Adrenal gland (tissue), 19 donors: ENCODE measurements around the gene COL15A1. TPM values are rescaled to one million over a fixed set of nuclear protein-coding genes. Genes with fewer than 3 reads are reported as not detected.

Source experiments
- DNase-seq, 7 donors: peaks; one replicate each; pipeline ENCODE4 v3.0.0-alpha.2; 2019 to 2020
- H3K27ac ChIP-seq, 5 donors: fragments of 200-600 bp; sonication (generic) in 4 of 5; 1 replicate in 3 of 5; 2 replicates in 2 of 5; pipeline versions ENCODE4 v1.5.1 to v1.8.0; 2016 to 2020; ENCODE audit warnings: mild to moderate bottlenecking in 1 of 5
- H3K27me3 ChIP-seq: fragments of 200-600 bp; 2 replicates; pipeline ENCODE4 v1.8.0; 2021
- H3K36me3 ChIP-seq, 2 donors: fragments of 200-600 bp; replicated peaks in 1 of 2; 1 replicate in 1 of 2; 2 replicates in 1 of 2; pipeline versions ENCODE4 v1.5.1 to v1.8.0; 2018 to 2022
- H3K4me1 ChIP-seq, 2 donors: fragments of 200-600 bp; replicated peaks in 1 of 2; 1 replicate in 1 of 2; 2 replicates in 1 of 2; pipeline versions ENCODE4 v1.5.1 to v1.8.0; 2018 to 2021
- H3K4me3 ChIP-seq, 4 donors: fragments of 200-600 bp; sonication (generic) in 3 of 4; one replicate each; pipeline ENCODE4 v1.5.1; 2016 to 2018
- H3K9me3 ChIP-seq, 3 donors: fragments of 200-600 bp; sonication (generic) in 1 of 3; replicated peaks in 1 of 3; 1 replicate in 2 of 3; 2 replicates in 1 of 3; pipeline versions ENCODE4 v1.5.1 to v1.8.0; 2016 to 2021
- CTCF ChIP-seq, 6 experiments: fragments of 450-650 bp in 4 of 6; fragments of 200-600 bp in 2 of 6; sonication (generic) in 1 of 6; IDR thresholded peaks; 1 replicate in 5 of 6; 2 replicates in 1 of 6; pipeline versions ENCODE4 v1.5.1 to v1.8.0; 2016 to 2021; ENCODE audit warnings: antibody characterized with exemption in 6 of 6, mild to moderate bottlenecking in 2 of 6, moderate library complexity in 1 of 6
- POLR2A ChIP-seq, 2 donors: fragments of 450-650 bp; IDR thresholded peaks; one replicate each; pipeline ENCODE4 v1.6.1; 2017; ENCODE audit warnings: antibody characterized with exemption in 2 of 2, mild to moderate bottlenecking in 2 of 2, moderate library complexity in 1 of 2
- WGBS, 4 donors: extraction: QIAGEN DNeasy Blood & Tissue Kit in 2 of 4; methylation state at CpG; one replicate each; pipeline versions ENCODE4 v1.1.5 to v1.1.7; 2013 to 2017; 5-methylcytosine and 5-hydroxymethylcytosine counted together
- intact Hi-C, 2 donors: fragments of 100-400 bp; cut with DNase I; formaldehyde crosslinking; loops; one replicate each; pipeline versions ENCODE4 v1.14.1 to v1.15.0; 2022 to 2023
- long read RNA-seq, 10 donors: library from polyadenylated mRNA in 3 of 10; unstranded in 2 of 10; stranded (forward) in 1 of 10; transcript quantifications; one replicate each; pipeline ENCODE4 v2.0.0 and lab custom pipeline, GENCODE V29; 2021 to 2026
- polyA plus RNA-seq, 3 donors: library from polyadenylated mRNA; stranded (reverse); fragments of 200-250 nt in 2 of 3; fragments of 350-450 nt in 1 of 3; fragmentation: Illumina TruSeq in 1 of 3; extraction: RNeasy Lipid Tissue Mini Kit (QIAGEN cat#74804) in 1 of 3; gene quantifications; one replicate each; pipeline ENCODE4 v1.2.3, GENCODE V29; 2013 to 2014
- total RNA-seq, 9 donors: library from RNA; depleted of rRNA in 4 of 9; stranded (reverse); fragments of >200 nt in 4 of 9; fragments of 120-200 nt in 1 of 9; fragmentation: NEBNext Ultra II Directional in 1 of 9; extraction: Animal tissue kit (Norgen Biotek cat#: 25700) in 1 of 9; gene quantifications; one replicate each; pipeline versions ENCODE4 v1.1.0 to v1.2.4, GENCODE V29; 2013 to 2023
- donor health status: healthy with polysubstance abuse.
- donor health status: Bipolar disorder and iron deficiency.
- donor health status: DM: yes; HTN: yes; CAD: no.
- donor health status: DM: no; HTN: no; CAD: no.
- donor health status: DM: no; HTN: no; CAD: no.
- donor health status: DM: yes; HTN: yes; CAD: no.

The COL15A1 gene
- total RNA-seq, result 100 to 1,000 TPM in 5 of 9 donors, 10 to 100 TPM in 4; 66.2 to 320 (median 104) TPM
- 100 to 1,000 TPM in 1 of 3 donors, 10 to 100 TPM in 2; 34.8 to 111 (median 61.2) TPM for polyA plus RNA-seq
- long read RNA-seq, donor 1, partial matches to known transcripts, result 13 of 17 reads
- long read RNA-seq, donor 1, other reads (novel, unspliced or antisense), result 0 of 17 reads
- long read RNA-seq, donor 2, full-length matches to known transcripts, result 12 of 39 reads
- long read RNA-seq, donor 2, partial matches to known transcripts, result 27 of 39 reads
- long read RNA-seq, donor 2, other reads (novel, unspliced or antisense), result 0 of 39 reads
- long read RNA-seq, donor 3, partial matches to known transcripts, result 21 of 22 reads
- long read RNA-seq, donor 3, other reads (novel, unspliced or antisense), result 0 of 22 reads
- long read RNA-seq, donor 4, full-length matches to known transcripts, result 3 of 12 reads
- long read RNA-seq, donor 4, partial matches to known transcripts, result 6 of 12 reads
- long read RNA-seq, donor 4, other reads (novel, unspliced or antisense), result 3 of 12 reads
- long read RNA-seq, donor 5, full-length matches to known transcripts, result 270 of 586 reads
- long read RNA-seq, donor 5, partial matches to known transcripts, result 247 of 586 reads
- long read RNA-seq, donor 5, other reads (novel, unspliced or antisense), result 69 of 586 reads
- long read RNA-seq, donor 6, full-length matches to known transcripts, result 1 of 19 reads
- long read RNA-seq, donor 6, partial matches to known transcripts, result 3 of 19 reads
- long read RNA-seq, donor 6, other reads (novel, unspliced or antisense), result 15 of 19 reads
- long read RNA-seq, donor 7, transcript COL15A1-203 (3 exons, 1,412 nt), result major isoform, 8 of 37 reads
- long read RNA-seq, donor 7, partial matches to known transcripts, result 29 of 37 reads
- long read RNA-seq, donor 7, other reads (novel, unspliced or antisense), result 0 of 37 reads
- long read RNA-seq, donor 8, full-length matches to known transcripts, result 26 of 147 reads
- long read RNA-seq, donor 8, partial matches to known transcripts, result 121 of 147 reads
- long read RNA-seq, donor 8, other reads (novel, unspliced or antisense), result 0 of 147 reads
- long read RNA-seq, donor 9, full-length matches to known transcripts, result 6 of 18 reads
- long read RNA-seq, donor 9, partial matches to known transcripts, result 12 of 18 reads
- long read RNA-seq, donor 9, other reads (novel, unspliced or antisense), result 0 of 18 reads
- long read RNA-seq, donor 10, full-length matches to known transcripts, result 2 of 130 reads
- long read RNA-seq, donor 10, partial matches to known transcripts, result 128 of 130 reads
- long read RNA-seq, donor 10, other reads (novel, unspliced or antisense), result 0 of 130 reads

- intact Hi-C loops, result loop anchor here in 1 of 2 donors (10.0 kb wide), 1 partner anchor 79 kb away; no protein-coding TSS in a partner anchor
- H3K36me3 ChIP-seq, result no peaks in the 10 kb centered on the region
- 0 to 2% (median 1%) methylated on average over 5 to 58 of the region's 58 CpGs for WGBS, 4 donors
- no peaks in the 10 kb centered on the region for H3K9me3 ChIP-seq
- H3K4me1 ChIP-seq, result peaks cover 0 to 12% of the 10 kb centered on the region in 2 donors
- H3K27me3 ChIP-seq, result no peaks in the 10 kb centered on the region
- DNase-seq, result peak; percentile 38 to 57 (median 47)
- TF ChIP-seq CTCF (IDR thresholded peaks at IDR 0.05) (peak in 1 of 6 experiments; percentile 7), POLR2A (IDR thresholded peaks at IDR 0.05) (peak in 1 of 2 donors; percentile 63)
- peak within 1 kb of the TSS in 2 of 4 donors; percentile 64 to 78 for H3K4me3 ChIP-seq
- peak within 1 kb of the TSS in 4 of 5 donors; percentile 60 to 86 (median 70) for H3K27ac ChIP-seq
These were observed at the start of gene COL15A1 for GRCh38 chr9:98943682-98944056. COL15A1 (plus strand) TSS chr9:98943907; CDS start chr9:98944062, 155 bp downstream.

GRCh38 chr9:98894171-98894570, 49.5 kb upstream of the COL15A1 start:
- intact Hi-C loops, result no loop called here

GRCh38 chr9:98894761-98895160, 48.9 kb upstream of the COL15A1 start:
- Histone ChIP-seq H3K9me3 (no peaks in the 10 kb centered on the region), H3K27ac (no peak overlapping the region), H3K27me3 (no peaks in the 10 kb centered on the region), H3K4me1 (peaks cover 0 to 9% of the 10 kb centered on the region in 2 donors), H3K36me3 (no peaks in the 10 kb centered on the region), H3K4me3 (no peak overlapping the region)
- no peak for TF ChIP-seq POLR2A (IDR thresholded peaks at IDR 0.05)
- no peak for TF ChIP-seq CTCF (IDR thresholded peaks at IDR 0.05)
- DNase-seq, result no peak
- WGBS, 4 donors, result 82 to 87% (median 83%) methylated on average over 3 of the region's 3 CpGs
- intact Hi-C loops, result no loop called here

More at GRCh38 chr9:98894171-98894570, 49.5 kb upstream of the COL15A1 start:
- peak in 2 of 7 donors; percentile 7 to 28 for DNase-seq
- Histone ChIP-seq H3K9me3 (no peaks in the 10 kb centered on the region), H3K27me3 (no peaks in the 10 kb centered on the region), H3K4me1 (peaks cover 0 to 8% of the 10 kb centered on the region in 2 donors), H3K27ac (peak overlapping the region in 1 of 5 donors; percentile 32), H3K4me3 (no peak overlapping the region), H3K36me3 (no peaks in the 10 kb centered on the region)
- TF ChIP-seq POLR2A (IDR thresholded peaks at IDR 0.05) (no peak), CTCF (IDR thresholded peaks at IDR 0.05) (no peak)
- 70 to 83% (median 74%) methylated on average over 3 of the region's 3 CpGs for WGBS, 4 donors
